GM18499 (cell line): ENCODE data around the gene ACOT7.
"Not testable (repeated sequence)": the region's sequence is repeated elsewhere in the genome, so short reads cannot be mapped to it uniquely, and the experiment has no call there.

Experiments
- ATAC-seq: cut with Tn5 transposase; IDR thresholded peaks from one replicate; pipeline ENCODE4 v1.9.1; 2021; ENCODE audit warnings: moderate number of reproducible peaks; ENCODE audit not compliant: insufficient read depth, unreplicated experiment

Gene ACOT7, protein sequence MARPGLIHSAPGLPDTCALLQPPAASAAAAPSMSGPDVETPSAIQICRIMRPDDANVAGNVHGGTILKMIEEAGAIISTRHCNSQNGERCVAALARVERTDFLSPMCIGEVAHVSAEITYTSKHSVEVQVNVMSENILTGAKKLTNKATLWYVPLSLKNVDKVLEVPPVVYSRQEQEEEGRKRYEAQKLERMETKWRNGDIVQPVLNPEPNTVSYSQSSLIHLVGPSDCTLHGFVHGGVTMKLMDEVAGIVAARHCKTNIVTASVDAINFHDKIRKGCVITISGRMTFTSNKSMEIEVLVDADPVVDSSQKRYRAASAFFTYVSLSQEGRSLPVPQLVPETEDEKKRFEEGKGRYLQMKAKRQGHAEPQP

GRCh38 chr1:6393400-6394187 lies at the start of gene ACOT7:
TSS of gene ACOT7 (minus strand) at chr1:6393767. CDS start at chr1:6393399, 368 bp downstream.
- peak; percentile 40 for ATAC-seq

- ATAC-seq: no peak
Measured at GRCh38 chr1:6441586-6441985, 48.0 kb upstream of the ACOT7 start.

DNA sequence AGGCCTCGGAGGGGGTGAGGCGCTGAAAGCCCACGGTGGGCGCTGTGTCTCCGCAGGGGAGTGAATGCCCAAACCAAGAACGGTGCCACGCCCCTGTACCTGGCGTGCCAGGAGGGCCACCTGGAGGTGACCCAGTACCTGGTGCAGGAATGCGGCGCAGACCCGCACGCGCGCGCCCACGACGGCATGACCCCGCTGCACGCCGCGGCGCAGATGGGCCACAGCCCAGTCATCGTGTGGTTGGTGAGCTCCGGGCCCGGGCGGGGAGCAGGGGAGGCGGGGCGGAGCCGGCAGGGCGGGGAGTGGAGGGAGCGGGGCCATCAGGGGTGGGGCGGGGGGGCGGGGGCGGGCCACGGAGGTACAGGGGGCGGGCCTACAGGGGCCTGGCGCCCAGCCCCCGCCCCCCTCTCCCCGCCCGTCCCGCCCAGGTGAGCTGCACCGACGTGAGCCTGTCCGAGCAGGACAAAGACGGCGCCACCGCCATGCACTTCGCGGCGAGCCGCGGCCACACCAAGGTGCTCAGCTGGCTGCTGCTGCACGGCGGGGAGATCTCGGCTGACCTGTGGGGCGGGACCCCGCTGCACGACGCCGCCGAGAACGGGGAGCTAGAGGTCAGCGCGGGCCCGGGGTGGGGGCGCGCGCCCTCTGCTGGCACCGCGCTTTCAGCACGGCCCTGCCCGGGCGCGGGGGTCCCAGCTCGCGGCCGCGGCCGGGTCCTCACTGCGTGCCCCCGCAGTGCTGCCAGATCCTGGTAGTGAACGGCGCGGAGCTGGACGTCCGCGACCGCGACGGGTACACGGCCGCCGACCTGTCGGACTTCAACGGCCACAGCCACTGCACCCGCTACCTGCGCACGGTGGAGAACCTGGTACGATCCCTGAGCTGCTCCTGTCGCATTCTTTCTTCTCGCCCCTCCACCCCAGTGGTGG lies 46.9 kb upstream of the ACOT7 start:
- no peak for ATAC-seq

DNA sequence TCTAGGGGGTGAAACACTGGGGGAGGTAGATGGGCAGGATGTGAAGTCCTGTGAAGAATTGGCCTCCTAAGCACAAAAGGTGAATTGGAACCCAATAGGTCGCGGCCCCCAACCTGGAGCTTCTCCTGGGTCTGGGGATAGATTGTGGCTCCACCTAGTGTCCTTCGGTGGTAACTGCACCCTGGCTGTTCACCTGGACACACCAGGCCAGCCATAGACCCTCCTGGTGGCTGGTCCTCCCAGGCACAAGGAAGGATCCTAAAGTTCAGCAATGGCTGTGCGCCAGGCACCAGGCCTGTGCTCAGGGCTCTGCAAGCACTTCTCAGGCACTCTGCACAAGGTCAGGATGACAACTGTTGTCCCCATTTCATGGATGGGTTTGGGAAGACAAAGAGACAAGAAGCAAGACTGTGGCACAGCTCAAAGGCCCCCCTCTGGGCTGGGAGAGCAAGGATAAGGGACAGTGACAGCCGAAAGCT lies 44.5 kb upstream of the ACOT7 start:
- ATAC-seq: no peak

DNA sequence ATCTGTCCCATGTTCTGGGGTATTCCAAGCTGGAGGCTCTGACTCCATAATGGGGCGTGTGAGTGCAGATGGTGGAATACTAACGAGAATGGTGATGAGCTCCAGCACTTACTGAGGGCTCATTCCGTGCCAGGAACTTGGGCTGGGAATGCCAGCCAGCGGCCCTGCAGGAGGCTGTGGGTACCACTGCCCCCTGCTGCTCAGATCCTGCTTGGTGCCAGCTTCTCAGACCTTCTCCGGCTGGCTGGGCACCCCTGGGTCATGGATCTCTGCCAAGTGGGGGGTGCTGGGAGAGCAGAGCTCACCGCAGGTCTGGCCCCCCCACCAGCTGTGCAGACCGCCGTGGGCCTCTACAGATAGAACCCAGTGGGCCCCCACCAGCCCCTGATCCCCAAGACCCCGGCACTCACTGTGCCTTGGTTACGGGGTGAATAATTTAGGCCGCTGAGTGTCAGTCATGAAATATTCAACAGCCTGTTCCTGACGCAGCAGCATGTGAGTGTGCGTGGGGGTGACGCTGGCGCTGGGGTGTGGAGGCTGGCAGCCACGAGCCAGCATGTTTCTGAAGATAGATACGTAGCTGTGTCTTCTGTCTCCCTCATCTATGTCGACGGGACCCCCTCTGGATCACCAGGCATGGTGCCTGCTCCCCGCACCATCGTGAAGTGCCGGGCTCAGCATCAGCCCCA lies 43.6 kb upstream of the ACOT7 start:
- ATAC-seq: not testable (repeated sequence)

DNA sequence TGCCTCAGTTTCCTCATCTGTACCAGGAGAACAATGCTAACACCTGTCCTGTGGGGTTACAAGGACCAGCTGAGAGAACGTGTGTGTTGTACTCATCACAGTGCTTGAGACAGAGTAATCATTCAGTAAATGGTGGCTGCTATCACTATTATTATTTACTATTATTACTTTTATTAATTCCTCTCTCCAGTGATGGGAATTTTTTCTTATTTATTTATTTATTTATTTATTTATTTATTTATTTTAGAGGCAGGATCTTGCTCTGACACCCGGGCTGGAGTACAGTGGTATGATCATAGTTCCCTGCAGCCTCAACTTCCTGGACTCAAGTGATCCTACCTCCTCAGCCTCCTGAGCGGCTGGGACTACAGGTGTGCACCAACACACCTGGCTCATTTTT lies 42.7 kb upstream of the ACOT7 start:
- ATAC-seq: not testable (repeated sequence)

GRCh38 chr1:6435547-6435946 lies 42.0 kb upstream of the ACOT7 start:
- no peak for ATAC-seq

- no peak for ATAC-seq
Measured at GRCh38 chr1:6435129-6435528, 41.6 kb upstream of the ACOT7 start.

DNA sequence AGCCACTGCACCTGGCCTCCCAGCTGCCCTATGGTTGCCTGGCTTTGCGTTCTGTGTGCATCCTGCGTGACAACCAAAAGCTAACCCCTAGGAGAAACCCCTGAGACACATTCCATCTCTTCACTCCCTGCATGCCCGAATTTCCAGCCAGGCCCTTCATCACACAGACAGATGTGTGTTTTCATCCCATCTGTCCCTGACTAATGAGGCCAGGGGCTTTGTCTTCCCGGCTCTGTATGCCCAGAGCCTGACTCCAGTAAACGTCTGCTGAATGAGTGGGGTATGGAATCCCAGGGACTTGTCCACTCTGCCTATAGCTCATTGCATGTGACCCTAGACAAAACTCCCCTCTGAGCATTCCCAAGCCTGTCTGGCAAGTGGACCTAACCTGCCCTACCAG lies 40.6 kb upstream of the ACOT7 start:
- no peak for ATAC-seq

- not testable (repeated sequence) for ATAC-seq
Measured at GRCh38 chr1:6431645-6432579, 38.3 kb upstream of the ACOT7 start.

DNA sequence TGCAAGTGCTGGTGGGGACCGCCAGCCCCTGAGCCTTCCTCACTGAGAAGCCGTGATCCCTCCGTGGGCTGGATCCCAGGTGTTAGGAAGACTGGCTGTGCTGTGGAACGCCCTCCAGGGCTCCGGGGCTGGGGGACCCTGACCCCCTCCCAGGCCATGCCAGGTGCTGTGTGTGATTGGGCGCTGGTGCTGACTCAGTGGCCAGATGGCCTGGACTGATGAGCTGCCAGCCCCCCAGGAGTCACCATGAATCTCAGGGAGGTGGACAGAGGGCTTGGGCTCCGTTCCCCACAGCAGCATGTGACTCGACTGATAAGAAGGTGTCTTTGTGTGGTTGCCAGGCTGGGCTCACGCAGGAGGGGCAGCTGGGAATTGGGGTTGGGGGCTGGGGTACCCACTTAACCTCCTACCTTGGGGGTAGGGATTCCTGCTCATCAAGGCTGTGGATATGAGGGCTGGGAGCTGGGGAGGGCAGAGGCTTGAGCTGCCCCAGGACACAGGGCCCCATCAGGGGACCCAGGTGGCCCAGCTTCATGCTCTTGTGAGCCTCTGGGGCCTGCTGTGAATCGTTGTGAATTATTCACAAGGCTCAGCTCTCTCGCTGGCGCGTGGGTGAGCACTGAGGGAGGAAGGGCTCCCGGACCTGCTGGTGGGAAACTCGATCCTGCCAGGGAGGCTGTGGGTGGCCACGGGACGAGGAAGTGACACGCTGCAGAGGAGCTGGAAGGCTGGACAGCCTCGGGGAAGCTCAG lies 36.3 kb upstream of the ACOT7 start:
- ATAC-seq: not testable (repeated sequence)

GRCh38 chr1:6428453-6428852 lies 34.9 kb upstream of the ACOT7 start:
- not testable (repeated sequence) for ATAC-seq

DNA sequence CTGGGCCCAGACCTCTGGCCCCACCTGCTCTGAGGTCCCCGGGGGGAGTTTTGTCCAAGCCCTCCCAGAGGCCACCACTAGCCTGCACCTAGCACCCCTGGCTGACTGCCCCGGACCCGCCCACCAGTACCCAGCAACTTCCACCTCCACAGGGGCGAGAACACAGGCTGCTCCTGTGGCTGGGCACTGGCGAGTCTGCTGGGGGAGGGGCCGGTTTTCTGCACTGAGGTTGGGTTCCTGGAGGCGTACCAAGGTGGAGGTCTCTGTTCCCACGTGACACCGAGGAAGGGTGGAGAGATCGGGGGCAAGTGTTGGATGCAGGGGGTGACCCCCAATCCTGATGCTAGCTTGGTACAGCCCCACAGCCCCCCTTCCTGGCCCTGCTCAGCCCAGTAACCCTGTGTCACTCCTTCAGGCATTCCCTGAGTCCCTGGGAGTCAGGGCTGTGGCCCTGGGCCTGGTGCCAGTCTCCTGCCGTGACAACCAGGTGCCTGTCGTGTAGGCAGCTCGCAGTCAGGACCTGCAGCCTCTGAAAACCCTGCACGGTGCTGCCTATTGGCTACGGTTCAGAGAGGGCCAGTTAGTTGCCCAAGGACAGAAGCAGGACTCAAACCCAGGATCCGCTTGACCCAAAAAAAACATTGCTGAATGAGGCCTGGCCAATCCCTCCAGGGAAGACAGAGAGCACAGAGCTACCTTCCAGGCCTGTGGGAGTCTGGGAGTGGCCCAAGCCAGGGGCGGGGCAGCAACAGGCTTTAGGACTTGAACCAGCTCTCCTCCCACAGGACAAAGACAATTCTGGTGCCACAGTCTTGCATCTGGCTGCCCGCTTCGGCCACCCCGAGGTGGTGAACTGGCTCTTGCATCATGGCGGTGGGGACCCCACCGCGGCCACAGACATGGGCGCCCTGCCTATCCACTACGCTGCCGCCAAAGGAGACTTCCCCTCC lies 34.1 kb upstream of the ACOT7 start:
- ATAC-seq: no peak

- no peak for ATAC-seq
Measured at GRCh38 chr1:6426972-6427350, 33.4 kb upstream of the ACOT7 start.

DNA sequence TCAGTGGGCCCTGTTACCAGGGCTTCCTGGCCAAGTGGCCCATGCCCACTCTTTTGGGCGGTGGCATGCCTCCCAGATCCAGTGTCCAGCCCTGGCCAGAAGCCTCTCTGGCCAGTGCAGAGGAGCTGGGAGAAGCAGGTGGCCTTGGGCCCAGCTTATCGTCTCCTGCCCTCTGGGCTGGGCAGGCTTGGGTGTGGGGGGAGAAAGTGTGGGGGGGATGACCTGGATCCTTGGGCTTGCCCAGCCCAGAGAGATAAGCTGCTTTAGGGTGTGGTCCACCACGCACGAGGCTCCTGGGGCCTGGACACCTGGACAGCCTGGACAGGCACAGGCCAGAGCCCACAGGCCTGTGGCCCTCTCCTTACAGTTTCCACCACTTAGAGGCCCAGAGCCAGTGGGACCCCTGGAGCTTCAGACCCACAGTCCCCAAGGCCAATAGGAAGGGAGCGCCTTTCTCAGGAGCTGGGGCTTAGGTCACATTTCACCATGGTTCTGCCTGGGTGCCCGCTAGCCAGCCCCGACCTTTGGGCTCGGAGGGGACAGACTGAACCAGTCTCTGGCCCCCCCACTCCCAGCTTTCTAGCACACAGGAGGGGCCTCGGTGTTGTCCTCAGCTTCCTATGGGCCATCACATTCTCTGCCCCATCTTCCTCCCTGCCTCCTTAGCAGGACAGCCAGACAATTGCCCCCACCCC lies 32.9 kb upstream of the ACOT7 start:
- no peak for ATAC-seq

GRCh38 chr1:6425658-6426057 lies 32.1 kb upstream of the ACOT7 start:
- no peak for ATAC-seq
